HK-2 (cell line): Measurements from ENCODE around the gene KPNA4.
A peak's percentile ranks its signal among the peaks of the same experiment; 100 is the strongest.
"Not testable (repeated sequence)": the region's sequence is repeated elsewhere in the genome, so short reads cannot be mapped to it uniquely, and the experiment has no call there.

Experiments
- DNase-seq: peaks from one replicate; pipeline ENCODE4 v3.0.0-alpha.2; 2018; ENCODE audit not compliant: unreplicated experiment

Gene KPNA4

DNA sequence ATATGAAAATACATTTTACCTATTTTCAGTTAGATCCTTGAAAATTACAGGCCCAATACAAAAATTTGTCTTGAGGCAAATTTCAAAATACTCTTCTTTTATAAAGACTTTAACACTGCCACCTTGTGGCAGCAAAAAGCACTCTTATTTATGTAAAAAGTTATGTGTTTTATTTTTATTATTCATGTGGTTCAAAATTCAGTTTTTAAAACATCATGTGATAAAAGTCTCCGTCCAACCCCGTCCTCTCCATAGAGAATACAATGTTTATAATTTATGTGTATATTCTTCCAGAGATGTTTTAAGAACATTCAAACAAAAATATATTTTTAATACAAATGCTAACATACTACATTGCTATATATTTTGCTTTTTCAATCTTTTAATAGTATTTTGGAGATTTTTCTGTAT, 78.9 kb downstream of the KPNA4 start:
- DNase-seq: no peak

DNA sequence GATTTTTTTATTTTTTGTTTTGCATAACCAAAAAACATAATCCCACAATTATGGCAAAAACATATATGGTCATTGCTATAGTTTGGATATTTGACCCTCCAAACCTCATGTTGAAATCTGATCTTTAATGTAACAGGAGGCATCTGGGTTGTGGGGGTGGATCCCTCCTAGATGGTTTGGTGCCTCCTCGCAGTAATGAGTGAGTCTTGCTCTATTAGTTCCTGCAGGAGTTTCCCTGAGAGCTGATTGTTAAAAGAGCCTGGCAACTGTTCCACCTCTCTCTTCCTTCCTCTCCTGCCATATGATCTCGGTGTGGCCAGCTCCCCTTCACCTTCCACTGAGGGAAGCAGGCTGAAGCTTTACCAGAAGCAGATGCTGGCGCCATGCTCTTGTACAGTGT, 82.6 kb downstream of the KPNA4 start:
- DNase-seq: no peak

DNA sequence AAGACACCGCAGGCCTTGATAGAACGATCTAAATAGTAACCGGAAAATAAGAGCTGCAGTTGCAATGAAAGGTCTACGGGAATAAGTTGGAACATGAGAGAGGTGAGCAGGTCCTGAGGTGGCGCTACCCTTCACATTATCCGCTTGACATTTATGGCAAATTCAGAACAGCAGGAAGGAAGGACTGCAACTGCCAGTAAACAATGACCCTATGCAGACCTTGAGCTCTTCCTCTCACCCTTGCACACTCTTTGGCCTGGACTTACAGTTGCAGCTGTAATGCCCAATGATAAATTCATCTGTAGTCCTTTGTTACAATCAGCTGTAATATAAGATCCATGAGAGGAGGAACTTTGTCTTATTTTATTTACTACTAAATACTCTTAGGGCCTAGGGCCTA, 83.5 kb downstream of the KPNA4 start:
- no peak for DNase-seq

DNA sequence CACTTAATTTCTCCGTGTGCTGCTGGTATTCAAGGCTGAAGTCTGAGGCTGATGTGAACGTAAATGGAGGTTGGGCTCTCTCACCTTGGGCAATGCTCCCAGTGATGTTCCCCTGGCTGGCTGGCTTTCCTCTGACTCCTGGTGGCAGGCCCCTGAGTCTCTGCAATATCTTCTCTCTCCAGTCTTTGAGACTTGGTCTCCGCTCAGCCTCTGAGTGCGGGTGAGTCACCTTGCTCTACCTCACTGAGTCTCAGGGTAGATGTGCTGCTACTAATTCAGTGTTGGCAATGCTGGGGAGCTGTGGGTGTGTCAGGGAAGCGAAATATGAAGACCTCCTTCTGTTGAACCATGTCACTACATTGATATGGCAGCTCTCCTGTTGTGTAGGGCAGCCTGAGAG, 84.4 kb downstream of the KPNA4 start:
- peak; percentile 32 for DNase-seq

DNA sequence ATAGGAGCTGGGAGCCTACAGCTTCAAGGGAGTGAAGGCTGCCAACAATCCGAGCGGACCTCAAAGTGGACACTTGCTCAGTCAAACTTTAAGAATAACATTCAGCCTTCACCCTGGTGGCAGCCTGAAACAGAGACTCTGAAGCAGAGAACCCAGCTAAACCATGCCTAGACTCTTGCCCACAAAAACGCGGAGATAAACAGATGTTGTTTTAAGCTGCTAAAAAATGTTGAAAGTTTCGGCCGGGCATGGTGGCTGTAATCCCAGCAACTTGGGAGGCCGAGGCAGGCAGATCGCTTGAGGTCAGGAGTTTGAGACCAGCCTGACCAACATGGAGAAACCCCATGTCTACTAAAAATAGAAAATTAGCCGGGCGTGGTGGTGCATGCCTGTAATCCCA, 86.0 kb downstream of the KPNA4 start:
- no peak for DNase-seq

DNA sequence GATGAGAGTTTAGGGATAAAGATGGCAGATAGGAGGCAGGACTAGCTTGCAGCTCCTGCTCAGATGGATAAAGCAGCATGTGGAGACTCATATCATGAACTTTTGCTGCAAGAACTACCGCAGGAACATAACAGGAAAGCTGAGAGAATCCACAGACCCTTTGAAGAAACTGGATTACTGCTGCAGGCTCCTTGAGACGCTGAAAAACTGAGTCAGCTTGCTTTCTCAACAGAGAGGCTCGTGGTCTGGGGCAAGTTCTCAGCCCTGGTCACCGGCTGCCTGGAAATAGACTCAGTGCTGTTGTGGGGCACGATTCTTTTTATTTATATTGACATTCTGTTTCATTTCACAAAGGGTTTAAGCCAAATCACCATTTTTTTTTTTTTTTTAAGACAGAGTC, 87.0 kb downstream of the KPNA4 start:
- no peak for DNase-seq

DNA sequence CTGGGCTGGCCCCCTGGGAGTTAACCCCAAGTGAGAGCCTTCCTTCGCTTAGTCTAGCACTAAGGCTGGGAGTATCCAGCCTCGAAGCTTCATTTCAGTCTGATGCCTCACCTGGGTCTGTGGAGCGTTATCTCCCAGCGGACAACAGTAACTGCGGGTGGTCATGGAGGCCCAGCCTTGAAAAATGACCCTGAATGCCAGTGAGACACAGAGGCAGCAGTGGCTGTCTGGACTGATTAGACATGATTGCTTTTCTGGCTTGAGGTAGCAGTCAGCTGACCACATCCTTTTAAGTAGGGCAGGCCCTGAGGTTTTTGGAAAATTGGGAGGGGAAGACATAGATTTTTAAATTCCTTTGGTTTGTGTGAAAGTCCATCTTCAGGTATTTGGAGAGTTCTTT, 87.6 kb downstream of the KPNA4 start:
- DNase-seq: no peak

DNA sequence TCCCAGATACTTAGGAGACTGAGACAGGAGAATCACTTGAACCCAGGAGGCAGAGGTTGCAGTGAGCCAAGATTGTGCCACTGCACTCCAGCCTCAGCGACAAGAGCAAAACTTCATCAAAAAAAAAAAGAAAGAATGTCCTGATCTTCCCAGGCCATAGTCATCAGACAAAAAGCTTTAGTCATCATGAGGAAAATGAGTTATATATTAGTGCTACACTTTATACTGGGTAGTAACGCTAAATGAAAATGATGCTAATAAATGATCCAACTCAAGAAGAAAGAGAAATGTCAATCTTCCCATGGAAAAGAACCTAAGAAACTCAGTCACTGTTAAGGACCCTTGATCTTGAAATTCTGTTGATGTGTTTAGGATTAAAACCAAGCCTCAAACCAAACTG, 89.5 kb downstream of the KPNA4 start:
- no peak for DNase-seq

DNA sequence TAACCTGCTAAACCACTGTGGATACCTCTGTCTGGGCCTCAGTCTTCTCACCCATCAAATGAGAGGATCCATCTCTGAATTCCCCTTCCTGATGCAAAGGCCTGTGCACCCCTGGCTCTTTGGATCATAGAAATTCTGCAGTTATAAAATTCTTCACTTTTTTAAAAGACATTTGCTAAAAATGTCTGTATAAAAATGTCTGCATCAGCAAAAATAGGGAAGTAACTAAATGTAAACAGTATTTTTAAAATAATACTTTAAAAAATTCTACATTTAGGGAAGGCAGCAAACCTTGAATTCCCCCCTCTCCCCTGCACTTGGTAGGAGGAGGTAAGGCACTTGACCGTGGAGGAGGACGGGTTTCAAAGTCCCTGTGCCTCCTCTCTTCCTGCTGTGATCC, 90.2 kb downstream of the KPNA4 start:
- DNase-seq: no peak

DNA sequence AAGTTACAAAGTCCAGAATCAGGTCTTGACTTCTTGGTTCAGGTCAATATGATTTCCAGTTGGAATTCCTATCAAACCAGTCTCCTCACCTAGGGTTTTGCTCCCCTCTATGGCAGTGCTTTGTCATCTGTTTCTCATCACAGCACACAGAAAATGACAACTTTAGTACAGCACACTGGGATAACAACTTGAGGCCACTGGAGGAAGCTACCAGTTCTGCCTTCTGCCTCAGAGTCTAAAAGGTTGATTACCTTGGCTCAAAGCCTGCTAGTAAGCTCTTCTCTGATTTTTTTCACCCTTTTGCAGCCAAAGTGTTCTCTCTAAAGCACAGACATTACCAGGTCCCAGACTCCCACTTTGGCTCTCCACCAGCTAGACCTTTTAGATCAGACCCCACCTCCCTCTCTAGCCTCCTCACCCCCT, 90.9 kb downstream of the KPNA4 start:
- no peak for DNase-seq

DNA sequence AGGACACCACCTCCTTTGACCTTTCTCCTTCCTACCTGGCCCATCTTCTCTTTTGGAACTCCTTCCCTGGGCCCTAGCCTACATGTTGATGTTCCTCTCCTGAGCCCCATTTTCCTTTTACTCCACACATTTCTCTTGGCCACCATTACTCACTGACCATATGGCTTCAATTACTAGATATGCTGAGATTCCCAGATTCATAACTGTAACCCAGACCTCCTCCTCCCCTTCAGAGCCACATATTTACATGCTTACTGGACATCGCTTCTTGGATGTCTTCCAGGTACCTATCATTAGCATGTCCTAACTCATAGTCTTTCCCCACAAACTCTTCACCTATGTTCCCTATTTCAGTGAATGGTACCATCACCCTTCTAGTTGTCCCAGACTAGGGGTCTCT, 91.4 kb downstream of the KPNA4 start:
- DNase-seq: no peak

DNA sequence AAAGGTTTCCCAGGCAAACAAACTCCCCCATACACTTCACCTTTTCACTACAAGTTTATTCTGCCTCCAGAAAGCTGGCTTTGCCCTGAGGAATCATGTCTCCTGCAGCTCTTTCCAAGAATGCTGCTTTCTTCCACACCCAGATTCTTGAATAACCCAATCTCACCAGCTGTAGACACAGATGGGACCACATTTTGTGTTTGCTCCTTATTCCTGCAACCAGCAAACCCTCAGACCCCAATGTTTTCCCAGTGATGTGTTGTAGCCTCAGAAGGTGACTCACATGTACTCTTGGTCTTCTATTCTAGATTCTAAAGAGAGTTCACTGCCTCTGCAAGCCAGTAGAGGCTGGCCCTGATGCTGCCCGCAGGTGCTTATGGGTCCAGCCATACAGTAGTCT, 92.2 kb downstream of the KPNA4 start:
- DNase-seq: no peak

DNA sequence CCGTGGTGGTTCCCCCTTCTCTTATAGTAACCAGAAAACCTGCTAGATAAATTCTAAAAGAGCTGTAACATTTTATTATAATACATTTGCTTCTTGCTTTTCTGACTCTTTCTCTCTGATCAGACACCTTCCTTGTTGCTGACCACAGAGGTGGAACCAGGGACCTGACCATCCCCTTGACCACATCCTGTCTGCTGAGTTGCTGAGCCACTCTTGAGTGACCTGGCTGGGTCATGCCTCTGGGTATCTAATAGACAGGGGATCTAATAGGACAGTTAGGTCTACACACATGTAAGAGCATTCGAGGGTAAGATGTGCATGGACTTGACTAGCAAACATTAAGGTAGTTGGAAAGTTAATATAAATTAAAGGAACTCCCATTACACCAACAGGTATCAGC, 93.0 kb downstream of the KPNA4 start:
- DNase-seq: peak; percentile 49

DNA sequence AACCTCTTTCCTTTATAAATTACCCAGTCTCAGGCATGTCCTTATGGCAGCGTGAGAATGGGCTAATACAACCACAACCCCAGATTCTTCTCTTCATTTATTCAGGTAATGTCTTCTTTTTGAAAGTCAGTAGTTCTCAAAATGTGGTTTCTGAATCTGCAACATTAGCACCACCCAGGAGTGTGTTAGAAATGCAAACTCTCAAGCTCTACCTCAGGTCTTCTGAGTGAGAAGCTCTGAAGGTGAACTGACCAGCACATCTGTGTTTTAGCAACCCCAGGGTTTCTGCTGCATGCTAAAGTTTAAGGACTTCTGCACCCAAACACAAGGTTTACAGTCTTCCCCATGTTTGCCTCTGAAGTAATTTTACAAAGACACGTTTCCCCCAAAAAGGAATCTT, 93.5 kb downstream of the KPNA4 start:
- DNase-seq: no peak

DNA sequence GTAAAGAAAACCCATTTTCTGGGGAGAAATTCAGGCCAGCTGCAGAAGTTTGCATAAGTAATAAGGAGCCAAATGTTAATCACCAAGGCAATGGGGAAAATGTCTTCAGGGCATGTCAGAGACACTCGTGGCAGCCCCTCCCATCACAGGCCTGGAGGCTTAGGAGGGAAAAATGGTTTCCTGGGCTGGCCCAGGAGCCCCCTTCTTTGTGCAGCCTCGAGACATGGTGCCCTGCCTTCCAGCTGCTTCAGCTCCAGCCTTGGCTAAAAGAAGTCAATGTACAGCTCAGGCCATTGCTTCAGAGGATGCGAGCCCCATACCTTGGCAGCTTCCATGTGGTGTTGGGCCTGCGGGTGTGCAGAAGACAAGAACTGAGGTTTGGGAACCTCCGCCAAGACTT, 95.2 kb downstream of the KPNA4 start:
- no peak for DNase-seq

DNA sequence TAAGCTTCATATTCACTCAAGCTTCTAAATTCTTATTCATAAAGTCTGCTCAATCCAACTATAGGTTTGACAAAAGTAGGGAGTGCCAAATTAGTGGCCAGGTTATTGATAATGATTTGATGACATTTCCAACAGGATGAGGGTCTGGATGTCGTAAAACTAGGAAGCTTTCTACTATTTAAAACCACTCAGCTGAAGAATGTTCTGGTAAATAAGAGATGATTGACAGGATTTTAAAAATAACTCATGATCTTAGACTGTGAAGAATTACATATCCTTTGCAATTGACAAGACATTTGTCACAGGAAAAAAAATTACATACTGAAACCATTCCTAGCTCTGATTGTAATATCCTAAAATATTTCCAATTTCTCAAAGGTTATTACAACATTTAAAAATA, 100.4 kb downstream of the KPNA4 start:
- DNase-seq: no peak

DNA sequence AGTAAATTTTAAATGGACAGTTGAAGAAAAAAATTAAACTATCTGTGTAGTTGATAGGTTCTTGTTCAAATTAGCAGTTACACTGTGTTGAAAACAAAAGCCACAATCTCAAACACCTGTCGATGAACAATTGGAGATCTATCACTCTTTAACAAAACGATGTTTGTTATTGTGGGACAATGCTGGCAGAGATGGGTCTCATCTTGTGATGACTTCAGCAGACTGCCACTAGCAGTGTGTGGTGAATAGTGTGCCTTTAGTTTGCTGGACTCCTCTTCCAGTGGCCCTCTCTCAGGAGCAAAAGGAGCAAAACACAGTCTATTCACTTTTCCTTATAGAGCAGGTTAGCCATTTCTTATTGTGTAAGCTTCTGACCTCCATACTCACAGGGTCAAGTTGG, 101.0 kb downstream of the KPNA4 start:
- no peak for DNase-seq

DNA sequence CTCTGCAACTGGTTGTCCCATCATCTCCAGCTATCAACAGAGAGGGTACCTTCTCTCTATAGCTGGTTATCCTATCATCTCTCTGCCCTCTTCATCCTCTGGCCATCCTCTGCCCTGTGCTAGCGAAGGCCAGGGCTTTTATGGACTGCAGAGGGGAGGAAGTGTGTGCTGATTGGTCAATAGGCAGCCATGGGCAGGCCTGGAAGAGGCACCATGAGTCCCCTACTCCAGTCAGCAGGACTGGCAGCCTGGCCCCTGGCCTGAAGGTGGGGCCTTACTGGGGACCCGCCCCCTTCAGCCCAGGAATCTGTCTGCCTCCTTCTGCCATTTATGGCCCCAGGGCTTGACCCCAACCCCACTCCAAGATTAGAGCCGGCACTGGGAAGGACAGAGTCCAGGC, 105.3 kb downstream of the KPNA4 start:
- DNase-seq: no peak

DNA sequence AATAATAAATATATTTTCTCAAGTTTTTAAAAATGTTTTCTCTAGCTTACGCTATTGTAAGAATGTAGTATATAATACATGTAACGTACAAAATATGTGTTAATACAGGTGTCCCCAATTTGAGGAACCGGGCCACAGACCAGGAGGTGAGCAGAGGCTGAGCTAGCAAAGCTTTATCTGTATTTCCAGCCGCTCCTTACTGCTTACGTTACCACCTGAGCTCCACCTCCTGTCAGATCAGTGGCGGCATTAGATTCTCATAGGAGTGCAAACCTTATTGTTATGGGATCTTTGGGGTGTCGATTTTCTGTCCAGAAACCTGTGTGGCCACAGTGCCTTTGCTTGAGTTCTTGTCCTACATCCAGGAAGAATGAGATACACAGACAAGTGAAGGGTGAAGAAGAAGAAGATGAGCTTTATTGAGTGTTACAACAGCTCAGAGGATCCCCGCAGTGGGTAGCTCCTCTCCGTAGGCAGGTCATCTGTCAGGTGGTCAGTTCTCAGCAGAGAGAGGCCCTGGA, 105.9 kb downstream of the KPNA4 start:
- no peak for DNase-seq

DNA sequence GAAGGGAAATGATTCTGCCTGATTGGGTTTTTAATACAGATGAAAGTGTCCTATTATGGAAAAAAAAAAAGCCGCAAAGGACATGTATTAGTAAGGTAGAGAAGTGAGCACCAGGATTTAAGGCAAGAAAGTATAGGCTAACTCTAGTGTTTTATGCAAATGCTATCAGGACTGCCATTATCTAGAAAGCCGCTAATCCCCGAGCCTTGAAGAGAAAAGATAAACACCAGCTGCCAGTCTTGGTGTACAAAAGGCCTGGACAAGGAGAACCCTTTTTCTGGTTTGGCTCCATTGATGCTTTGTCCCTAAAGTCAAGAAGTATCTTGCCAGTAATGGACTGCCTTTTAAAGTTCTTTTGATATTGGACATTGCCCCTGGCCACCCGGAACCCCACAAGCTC, 107.2 kb downstream of the KPNA4 start:
- DNase-seq: no peak

DNA sequence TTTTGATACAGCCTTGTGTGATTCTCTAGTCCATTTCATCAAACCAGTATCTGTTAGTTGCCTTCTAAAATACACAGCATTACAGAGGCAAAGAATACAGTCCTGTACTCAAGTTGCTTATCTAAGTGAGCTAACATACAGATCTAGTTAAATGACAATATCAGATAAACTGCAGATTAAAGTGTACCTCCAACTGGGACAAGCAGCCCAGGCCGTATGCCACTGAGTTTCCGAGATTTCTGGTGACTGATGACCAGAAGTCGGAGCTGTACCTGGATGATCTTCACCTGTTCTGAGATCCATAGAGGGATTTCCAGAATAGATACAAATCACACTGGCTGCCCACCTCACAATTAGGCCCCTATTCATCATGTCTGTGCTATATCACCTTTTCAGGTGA, 109.5 kb downstream of the KPNA4 start:
- no peak for DNase-seq

DNA sequence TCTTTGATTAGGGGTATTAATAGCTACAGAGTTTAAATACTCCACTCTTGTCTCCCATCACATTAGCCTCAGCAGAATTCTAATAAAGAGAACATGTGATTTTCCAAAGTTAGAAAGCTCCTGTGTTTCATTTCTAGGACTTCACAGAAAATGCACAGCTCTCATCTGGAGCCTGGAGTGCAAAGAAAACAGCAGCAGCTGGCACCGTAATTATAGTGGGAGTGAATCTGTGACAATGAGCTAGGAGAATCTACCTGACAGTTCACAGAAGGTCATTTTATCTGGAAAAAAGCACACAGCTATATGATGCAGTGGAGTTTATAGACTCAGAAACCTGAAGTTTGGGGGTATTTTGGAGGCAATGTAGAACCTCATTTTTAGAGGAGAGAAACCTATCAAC, 110.4 kb downstream of the KPNA4 start:
- no peak for DNase-seq

DNA sequence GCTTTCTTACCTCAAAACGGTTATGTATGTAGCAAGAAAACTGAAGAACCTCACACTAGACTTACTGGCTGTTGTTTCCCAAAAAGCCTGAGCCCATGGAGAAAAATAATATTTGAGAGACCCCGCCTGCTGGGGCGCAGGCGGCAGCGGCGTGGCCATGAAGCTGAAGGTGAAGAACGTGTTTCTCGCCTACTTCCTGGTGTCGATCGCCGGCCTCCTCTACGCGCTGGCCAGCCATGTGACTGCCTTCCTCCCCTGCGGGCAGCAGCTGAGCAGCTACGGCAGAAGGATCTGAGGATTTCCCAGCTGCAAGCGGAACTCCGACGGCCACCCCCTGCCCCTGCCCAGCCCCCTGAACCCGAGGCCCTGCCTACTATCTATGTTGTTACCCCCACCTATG, 113.1 kb downstream of the KPNA4 start:
- not testable (repeated sequence) for DNase-seq

DNA sequence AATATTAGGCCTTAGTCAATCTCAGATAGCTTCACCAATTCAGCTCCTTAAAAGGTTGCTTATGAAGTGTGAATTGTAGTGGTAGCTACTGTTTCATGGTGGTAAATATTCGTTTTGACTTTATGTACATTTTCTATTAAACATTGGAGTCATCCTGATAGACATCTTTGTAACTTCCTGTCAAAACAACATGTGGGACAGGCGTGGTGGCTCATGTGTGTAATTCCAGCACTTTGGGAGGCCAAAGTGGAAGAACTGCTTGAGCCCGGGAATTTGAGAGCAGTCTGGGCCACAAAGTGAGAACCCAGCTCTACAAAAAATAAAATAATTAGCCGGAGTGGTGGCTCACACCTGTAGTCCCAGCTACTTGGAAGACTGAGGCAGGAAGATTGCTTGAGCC, 113.8 kb downstream of the KPNA4 start:
- DNase-seq: no peak

DNA sequence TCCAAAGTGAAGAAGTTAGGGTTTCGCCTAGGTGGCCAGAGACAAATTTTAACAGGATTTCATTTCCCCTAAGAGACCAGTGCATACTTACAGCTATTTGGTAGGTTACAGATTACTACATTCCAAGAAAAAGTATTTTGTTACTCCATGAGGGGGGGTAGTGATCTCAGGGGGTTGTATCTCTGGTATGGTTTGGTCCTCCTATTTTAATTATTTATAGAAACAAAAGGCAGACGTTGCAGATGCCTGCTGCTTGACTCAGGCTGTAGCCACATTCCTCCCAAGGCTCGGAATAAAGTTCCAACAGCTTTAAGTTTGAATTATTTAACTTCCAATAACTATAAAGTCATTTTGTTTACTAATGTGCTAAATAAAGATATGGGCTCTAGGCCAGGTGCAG, 114.5 kb downstream of the KPNA4 start:
- peak; percentile 56 for DNase-seq
